ENCODE data around the gene RRAS2.

- TF ChIP-seq CTCF (conservative IDR thresholded peaks at IDR 0.05 in 1 of 2, IDR thresholded peaks at IDR 0.05 in 1 of 2; ENCODE audit: extremely low read depth in 1 of 2, insufficient read depth in 1 of 2, low read depth in 1 of 2, low read length in 2 of 2) (no peak), EZH2 (IDR thresholded peaks at IDR 0.05; ENCODE audit: borderline replicate concordance, low read length) (no peak)
These were observed 23.0 kb upstream of the RRAS2 start for GRCh38 chr11:14381968-14382367.
